WTC11 (cell line): ENCODE results near the gene ADAMTSL4.

Source experiments
- AFF4 ChIP-seq: sonication (generic); formaldehyde crosslinking; IDR thresholded peaks from 2 replicates; pipeline ENCODE4 v1.8.1; 2023; ENCODE audit warnings: mild to moderate bottlenecking, missing genetic modification reagents, borderline replicate concordance
- CTCF ChIP-seq: fragments of 200-600 bp; IDR thresholded peaks from 2 replicates; pipeline ENCODE4 v1.8.0; 2022; ENCODE audit warnings: antibody characterized with exemption
- IRF1 ChIP-seq: sonication (generic); formaldehyde crosslinking; IDR thresholded peaks from 2 replicates; pipeline ENCODE4 v1.8.0; 2023; ENCODE audit warnings: missing genetic modification reagents
- RELA ChIP-seq: sonication (generic); formaldehyde crosslinking; IDR thresholded peaks from 2 replicates; pipeline ENCODE4 v1.8.1; 2022; ENCODE audit warnings: missing genetic modification reagents, mild to moderate bottlenecking, borderline replicate concordance
- ZNF512 ChIP-seq: sonication (generic); formaldehyde crosslinking; IDR thresholded peaks from 2 replicates; pipeline ENCODE4 v1.8.1; 2022; ENCODE audit warnings: missing genetic modification reagents, borderline replicate concordance

DNA sequence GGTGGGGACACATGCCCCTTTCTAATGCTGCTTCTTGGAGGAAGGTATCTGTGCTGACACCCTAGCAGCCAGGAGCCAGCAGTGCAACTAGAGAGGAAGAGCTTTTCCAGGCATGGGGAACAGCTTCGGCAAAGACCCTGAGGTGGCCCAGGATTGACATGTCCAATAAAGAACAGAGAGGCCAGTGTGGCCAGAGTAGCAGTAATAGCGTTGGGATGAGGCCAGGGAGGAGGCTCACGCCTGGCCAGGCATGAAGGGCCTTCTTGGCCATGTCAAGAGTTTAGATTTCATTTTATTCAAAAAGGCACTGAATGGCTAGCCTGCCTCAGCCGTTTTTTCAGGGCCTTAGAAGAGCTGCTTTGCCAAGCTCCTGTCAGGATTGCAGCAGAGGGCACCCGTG lies 16.3 kb upstream of the ADAMTSL4 start:
- TF ChIP-seq CTCF (no peak; the same call in none of the 2 replicates), ZNF512 (no peak), RELA (CRISPR knock-in tag) (no peak), AFF4 (no peak), IRF1 (CRISPR knock-in tag) (no peak)
